Osteocyte (in vitro differentiated cells): ENCODE measurements around the gene GPR25. TPM values are rescaled to one million over a fixed set of nuclear protein-coding genes. Genes with fewer than 3 reads are reported as not detected.

ENCODE experiments used
- DNase-seq: peaks from one replicate; pipeline ENCODE4 v3.0.0; 2021; ENCODE audit warnings: mixed read lengths; ENCODE audit not compliant: unreplicated experiment; ENCODE audit errors: extremely low spot score
- H3K27ac Mint-ChIP-seq: one replicate; pipeline ENCODE4 v1.8.0; 2021; ENCODE audit warnings: mild to moderate bottlenecking, mixed read lengths; ENCODE audit not compliant: unreplicated experiment
- H3K27me3 Mint-ChIP-seq: one replicate; pipeline ENCODE4 v1.8.0; 2021; ENCODE audit warnings: mixed read lengths; ENCODE audit not compliant: unreplicated experiment
- H3K36me3 Mint-ChIP-seq: one replicate; pipeline ENCODE4 v1.8.0; 2021; ENCODE audit warnings: mixed read lengths; ENCODE audit not compliant: unreplicated experiment
- H3K4me1 Mint-ChIP-seq: one replicate; pipeline ENCODE4 v1.8.0; 2021; ENCODE audit warnings: mixed read lengths; ENCODE audit not compliant: unreplicated experiment
- H3K4me3 Mint-ChIP-seq: one replicate; pipeline ENCODE4 v1.8.0; 2021; ENCODE audit warnings: mild to moderate bottlenecking, moderate library complexity, mixed read lengths; ENCODE audit not compliant: unreplicated experiment
- H3K9me3 Mint-ChIP-seq: one replicate; pipeline ENCODE4 v1.8.0; 2021; ENCODE audit warnings: mixed read lengths; ENCODE audit not compliant: unreplicated experiment
- total RNA-seq: library from RNA; stranded (reverse); gene quantifications from 2 replicates; pipeline ENCODE4 v1.2.1, GENCODE V29; 2021
- TF ChIP-seq, protein P1 (sequence below): fragments of 200-600 bp; sonication (generic); IDR thresholded peaks from 2 replicates; pipeline ENCODE4 v1.5.0; 2021; ENCODE audit warnings: antibody characterized with exemption, mild to moderate bottlenecking, moderate library complexity

Gene GPR25
- total RNA-seq, 1 donor from 2014 or later, result not detected

DNA sequence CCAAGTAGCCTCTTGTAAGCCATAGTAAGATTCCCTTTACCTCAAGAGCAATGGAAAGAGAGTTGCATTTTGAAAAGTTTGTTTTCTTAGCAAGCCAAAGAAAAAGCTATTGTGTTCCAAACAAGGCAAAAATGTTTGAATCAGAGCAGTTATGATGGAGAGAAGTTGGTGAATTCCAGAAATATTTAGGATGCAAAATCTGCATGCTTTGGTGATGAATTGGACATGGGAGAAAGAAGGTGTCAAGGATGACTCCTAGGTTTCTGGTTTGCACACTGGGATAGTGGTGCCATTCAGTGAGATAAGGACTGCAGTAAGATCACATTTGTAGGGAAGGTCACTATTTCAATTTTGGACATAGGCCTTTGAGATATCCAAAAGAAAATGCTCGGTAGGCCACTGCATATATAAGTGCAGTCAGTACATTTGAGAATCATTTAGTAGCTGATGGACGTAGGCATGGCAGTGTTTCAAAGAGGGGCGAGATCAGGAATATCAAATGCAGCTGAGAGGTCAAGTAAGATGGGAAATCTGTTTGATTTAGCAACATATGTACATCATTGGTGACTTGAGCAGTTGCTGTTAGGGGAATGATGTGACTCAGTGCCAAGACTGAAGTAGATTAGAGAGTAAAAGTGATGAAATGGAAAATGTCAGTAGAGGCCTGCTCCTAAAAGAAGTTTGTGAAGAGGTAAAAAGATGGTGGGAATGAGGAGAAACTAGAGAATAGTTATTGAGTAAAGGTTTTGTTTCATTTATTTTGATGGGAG is 33.9 kb upstream of the GPR25 start:
- H3K36me3 Mint-ChIP-seq, result peaks cover 37% of the 10 kb centered on the region
- no peak for DNase-seq
- no peaks in the 10 kb centered on the region for H3K27me3 Mint-ChIP-seq
- H3K27ac Mint-ChIP-seq, result no peak overlapping the region
- TF ChIP-seq, protein P1, sequence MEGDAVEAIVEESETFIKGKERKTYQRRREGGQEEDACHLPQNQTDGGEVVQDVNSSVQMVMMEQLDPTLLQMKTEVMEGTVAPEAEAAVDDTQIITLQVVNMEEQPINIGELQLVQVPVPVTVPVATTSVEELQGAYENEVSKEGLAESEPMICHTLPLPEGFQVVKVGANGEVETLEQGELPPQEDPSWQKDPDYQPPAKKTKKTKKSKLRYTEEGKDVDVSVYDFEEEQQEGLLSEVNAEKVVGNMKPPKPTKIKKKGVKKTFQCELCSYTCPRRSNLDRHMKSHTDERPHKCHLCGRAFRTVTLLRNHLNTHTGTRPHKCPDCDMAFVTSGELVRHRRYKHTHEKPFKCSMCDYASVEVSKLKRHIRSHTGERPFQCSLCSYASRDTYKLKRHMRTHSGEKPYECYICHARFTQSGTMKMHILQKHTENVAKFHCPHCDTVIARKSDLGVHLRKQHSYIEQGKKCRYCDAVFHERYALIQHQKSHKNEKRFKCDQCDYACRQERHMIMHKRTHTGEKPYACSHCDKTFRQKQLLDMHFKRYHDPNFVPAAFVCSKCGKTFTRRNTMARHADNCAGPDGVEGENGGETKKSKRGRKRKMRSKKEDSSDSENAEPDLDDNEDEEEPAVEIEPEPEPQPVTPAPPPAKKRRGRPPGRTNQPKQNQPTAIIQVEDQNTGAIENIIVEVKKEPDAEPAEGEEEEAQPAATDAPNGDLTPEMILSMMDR, result no peak
- H3K4me3 Mint-ChIP-seq, result no peak overlapping the region
- peaks cover 4% of the 10 kb centered on the region for H3K9me3 Mint-ChIP-seq
- H3K4me1 Mint-ChIP-seq, result peaks cover 15% of the 10 kb centered on the region

DNA sequence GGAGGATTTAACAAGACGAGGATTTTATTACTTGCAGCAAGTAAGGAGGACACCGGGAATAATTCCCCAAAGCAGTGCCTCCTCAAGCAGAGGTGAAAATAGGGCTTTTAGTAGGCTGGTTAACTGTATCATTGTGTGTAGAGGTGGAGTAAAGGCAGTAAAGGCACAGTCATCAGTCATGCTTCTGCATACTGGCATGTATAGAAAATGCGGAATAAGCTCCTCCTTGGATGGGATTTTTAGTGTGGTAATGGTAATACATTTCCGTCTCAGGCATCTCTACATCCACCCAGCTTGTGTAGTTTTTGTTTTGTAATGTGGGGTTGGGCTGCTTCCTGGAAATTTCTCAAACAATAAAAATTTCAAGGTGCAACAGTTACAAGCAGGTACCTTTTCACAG is 27.4 kb upstream of the GPR25 start:
- Mint-ChIP-seq H3K4me1 (no peaks in the 10 kb centered on the region), H3K9me3 (no peaks in the 10 kb centered on the region), H3K27ac (no peak overlapping the region)

DNA sequence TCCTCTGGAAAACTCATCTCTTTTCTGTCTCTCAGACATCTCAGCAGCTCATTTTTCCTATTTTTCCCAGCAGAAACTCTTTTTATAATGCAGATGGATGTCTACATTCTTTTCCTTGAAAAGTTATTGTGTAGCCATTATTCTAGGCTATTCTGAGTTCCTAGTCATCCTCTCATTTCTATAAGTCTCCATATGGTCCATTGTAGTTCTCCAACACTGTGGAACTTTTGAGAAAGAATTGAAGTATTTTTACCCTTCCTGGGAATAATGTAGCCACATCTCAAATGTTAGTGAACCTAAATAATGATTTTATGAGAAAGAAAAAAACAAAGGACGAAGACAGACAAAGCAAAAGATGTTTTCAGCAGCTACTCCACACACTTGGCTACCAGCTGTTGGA is 26.4 kb upstream of the GPR25 start:
- no peak for DNase-seq
- H3K4me3 Mint-ChIP-seq, result no peak overlapping the region
- H3K27me3 Mint-ChIP-seq, result no peaks in the 10 kb centered on the region
- H3K27ac Mint-ChIP-seq, result no peak overlapping the region
- TF ChIP-seq, protein P1, result no peak
- H3K9me3 Mint-ChIP-seq, result no peaks in the 10 kb centered on the region
- H3K36me3 Mint-ChIP-seq, result peaks cover 55% of the 10 kb centered on the region
- no peaks in the 10 kb centered on the region for H3K4me1 Mint-ChIP-seq

More for the DNA sequence above, 27.4 kb upstream of the GPR25 start:
- Mint-ChIP-seq H3K36me3 (peaks cover 50% of the 10 kb centered on the region), H3K4me3 (no peak overlapping the region), H3K27me3 (no peaks in the 10 kb centered on the region)
- TF ChIP-seq, protein P1, result no peak
- no peak for DNase-seq

DNA sequence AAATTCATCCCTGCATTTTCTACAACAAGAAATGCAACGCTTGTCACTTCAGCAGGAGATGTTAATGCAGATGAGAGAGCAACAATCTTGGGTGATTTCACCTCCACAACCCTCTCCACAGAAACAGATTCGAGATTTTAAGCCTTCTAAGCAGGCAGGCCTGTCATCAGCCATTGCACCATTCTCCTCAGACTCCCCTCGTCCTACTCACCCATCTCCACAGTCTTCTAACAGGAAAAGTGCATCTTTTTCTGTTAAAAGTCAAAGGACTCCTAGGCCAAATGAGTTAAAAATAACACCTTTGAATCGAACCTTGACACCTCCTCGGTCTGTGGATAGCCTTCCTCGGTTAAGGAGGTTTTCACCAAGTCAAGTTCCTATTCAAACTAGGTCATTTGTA is 23.4 kb upstream of the GPR25 start:
- Mint-ChIP-seq H3K27ac (no peak overlapping the region), H3K27me3 (no peaks in the 10 kb centered on the region)

DNA sequence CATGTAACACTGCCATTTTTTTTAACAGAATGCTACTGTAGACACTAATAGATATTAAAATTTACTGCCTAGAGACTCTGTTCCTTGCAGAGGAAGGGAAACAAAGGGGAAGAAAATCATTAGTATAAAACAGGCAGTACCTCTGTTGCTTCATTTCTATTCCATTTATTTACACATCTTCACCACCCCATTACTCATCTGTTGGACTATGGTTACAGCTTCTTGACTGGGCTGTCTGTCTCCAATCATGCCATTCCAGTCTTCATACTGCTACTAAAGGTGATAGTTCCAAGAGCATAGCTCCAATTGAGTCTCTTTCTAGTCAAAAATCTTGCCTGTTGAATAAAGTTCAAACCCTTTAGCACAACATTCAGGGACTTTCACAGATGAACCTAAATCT is 22.2 kb upstream of the GPR25 start:
- TF ChIP-seq, protein P1, result no peak
- no peak overlapping the region for H3K4me3 Mint-ChIP-seq
- no peaks in the 10 kb centered on the region for H3K9me3 Mint-ChIP-seq
- H3K27ac Mint-ChIP-seq, result no peak overlapping the region
- no peaks in the 10 kb centered on the region for H3K27me3 Mint-ChIP-seq
- DNase-seq, result no peak
- H3K4me1 Mint-ChIP-seq, result no peaks in the 10 kb centered on the region
- peaks cover 62% of the 10 kb centered on the region for H3K36me3 Mint-ChIP-seq

More for the DNA sequence above, 23.4 kb upstream of the GPR25 start:
- Mint-ChIP-seq H3K36me3 (peaks cover 62% of the 10 kb centered on the region), H3K9me3 (no peaks in the 10 kb centered on the region), H3K4me1 (no peaks in the 10 kb centered on the region), H3K4me3 (no peak overlapping the region)
- TF ChIP-seq, protein P1, result no peak
- no peak for DNase-seq
